Activated CD4-positive, alpha-beta T cell treated with anti-CD3 and anti-CD28 coated beads, Interleukin-2, amount 50 U/mL, for 1 hour (primary cell): Measurements from ENCODE around the gene DENND10.
"Not testable (repeated sequence)": the region's sequence is repeated elsewhere in the genome, so short reads cannot be mapped to it uniquely, and the experiment has no call there.

Source experiments
- DNase-seq: peaks from one replicate; pipeline ENCODE4 v3.0.0-alpha.2; 2020

Gene DENND10

GRCh38 chr10:119100434-119101238 lies 3.3 kb upstream of the DENND10 start:
- DNase-seq, result no peak

GRCh38 chr10:119101366-119102098 lies 2.4 kb upstream of the DENND10 start:
- no peak for DNase-seq

- no peak for DNase-seq
Measured at GRCh38 chr10:119103241-119103902, 541 bp upstream of the DENND10 start.

GRCh38 chr10:119104654-119105015 lies 722 bp downstream of the DENND10 start:
- no peak for DNase-seq

- DNase-seq, result no peak
Measured at GRCh38 chr10:119105155-119105554, 1.2 kb downstream of the DENND10 start.

DNA sequence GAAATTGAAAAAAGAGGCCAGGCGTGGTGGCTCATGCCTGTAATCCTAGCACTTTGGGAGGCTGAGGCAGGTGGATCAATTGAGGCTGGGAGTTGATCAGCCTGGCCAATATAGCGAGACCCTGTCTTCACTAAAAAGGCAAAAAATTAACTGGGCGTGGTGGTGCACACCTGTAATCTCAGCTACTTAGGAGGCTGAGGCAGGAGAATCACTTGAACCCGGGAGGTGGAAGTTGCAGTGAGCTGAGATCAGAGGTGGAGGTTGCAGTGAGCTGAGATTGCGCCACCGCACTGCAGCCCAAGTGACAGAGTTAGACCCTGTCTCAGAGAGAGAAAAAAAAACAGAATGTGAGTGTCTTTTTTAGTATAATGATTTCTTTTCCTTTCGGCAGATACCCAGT lies 2.0 kb downstream of the DENND10 start:
- DNase-seq, result not testable (repeated sequence)

DNA sequence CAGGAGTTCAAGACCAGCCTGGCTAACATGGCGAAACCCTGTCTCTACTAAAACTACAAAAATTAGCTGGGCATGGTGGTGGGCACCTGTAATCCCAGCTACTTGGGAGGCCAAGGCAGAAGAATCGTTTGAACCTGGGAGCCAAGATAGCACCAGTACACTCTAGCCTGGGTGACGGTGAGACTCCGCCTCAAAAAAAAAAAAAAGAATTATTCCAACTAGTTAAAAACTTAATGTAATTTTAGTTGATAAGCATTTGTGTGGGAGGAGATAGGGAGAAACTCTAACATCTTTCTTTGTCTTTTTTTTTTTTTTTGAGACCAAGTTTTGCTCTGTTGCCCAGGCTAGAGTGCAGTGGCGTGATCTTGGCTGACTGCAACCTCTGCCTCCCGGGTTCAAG lies 3.2 kb downstream of the DENND10 start:
- DNase-seq, result not testable (repeated sequence)

DNA sequence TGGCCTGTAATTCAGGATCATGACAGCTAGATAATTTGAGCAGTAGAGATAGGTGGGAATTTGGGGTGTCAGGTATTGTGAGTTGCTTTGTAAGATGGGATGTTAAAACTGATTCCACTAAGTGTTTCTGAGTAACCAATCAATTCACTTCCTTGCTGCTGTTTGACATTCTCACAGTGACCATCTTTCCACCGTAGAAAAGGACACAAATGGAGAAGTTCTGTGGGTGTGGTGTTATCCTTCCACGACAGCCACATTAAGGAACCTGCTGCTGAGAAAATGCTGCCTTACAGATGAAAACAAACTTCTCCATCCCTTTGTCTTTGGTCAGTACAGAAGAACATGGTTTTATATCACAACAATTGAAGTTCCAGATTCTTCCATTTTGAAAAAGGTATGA lies 3.9 kb downstream of the DENND10 start:
- DNase-seq, result not testable (repeated sequence)

GRCh38 chr10:119112056-119112455 lies 8.1 kb downstream of the DENND10 start:
- no peak for DNase-seq

DNA sequence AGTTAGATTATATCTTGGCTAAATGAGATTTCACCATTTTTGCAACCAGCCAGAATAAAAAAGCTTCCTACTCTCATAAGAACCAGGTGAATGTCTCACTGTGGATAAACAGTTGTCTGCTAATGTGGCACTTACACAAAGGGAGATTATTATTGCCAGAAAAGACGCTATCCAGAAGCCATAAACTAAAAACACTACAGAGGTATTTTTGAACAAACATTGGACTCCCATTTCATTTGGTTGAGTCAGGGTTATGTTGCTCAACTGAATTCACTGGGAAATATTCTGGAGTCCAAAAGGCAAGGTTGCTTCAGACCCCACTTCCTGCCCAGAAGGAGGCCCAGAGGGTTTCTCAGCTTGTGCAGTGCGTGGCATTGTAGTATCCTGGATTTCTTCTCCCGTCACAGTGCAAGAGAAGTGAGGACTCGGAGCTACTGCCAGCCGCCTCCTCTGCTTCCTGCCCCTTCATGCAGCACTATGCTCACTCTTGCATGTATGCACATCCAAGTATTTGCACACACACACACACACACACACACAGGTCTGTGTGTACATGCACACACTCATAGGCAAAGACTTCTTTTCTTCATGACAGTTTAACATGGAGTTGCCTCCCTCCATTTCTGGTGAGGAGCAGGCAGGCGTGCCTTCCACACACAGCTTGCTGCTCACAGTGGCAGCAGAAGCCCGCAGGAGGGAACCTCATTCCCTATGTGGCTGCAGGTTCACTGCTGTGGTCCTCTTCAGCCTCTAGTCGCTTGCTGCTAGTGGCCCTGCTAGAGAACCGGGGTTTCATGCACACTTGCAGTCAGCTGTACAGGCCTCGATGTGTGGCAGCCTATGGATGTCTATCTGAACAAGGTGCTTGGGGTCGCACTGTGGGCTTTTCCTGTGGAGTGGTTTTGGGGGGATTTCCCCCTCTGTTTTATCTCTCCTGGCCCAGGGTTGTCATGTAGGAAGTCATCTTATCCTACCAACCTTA lies 10.1 kb downstream of the DENND10 start:
- no peak for DNase-seq

DNA sequence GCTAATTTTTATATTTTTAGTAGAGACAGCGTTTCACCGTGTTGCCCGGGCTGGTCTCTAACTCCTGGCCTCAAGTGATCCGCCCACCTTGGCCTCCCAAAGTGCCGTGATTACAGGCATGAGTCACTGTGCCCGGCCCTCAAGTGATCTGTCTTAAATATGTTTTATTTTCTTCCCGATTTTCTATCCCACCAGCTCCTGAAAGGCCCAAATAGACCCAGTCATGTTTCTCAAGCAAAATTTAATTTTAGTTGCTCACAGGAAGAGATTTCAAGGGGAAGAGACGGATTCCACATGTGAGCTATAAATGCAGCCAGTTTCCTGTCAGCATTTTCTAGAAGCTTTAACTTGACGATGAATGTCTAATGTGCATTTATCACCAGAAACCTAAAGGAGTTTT lies 12.0 kb downstream of the DENND10 start:
- no peak for DNase-seq

GRCh38 chr10:119116326-119116951 lies 12.5 kb downstream of the DENND10 start:
- no peak for DNase-seq

DNA sequence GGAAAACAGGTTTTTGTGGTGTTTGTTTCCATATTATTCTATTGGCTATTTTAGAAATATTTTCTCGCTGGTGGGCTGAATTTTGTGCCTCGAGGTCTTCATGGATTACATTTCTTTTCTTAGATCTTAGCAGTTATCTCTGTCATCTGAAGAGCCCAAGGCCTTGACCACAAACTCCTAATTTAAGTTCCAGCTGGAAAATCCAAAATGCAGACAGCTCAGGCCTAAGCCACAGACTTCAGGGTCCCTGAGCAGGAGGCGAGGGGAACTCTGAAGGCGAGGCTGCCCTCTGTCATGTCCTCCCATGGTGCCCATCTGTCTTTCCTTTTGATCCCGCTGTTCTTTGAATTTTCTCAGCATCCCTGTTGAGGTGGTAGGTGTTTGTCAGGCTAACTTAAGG lies 14.3 kb downstream of the DENND10 start:
- DNase-seq, result no peak

DNA sequence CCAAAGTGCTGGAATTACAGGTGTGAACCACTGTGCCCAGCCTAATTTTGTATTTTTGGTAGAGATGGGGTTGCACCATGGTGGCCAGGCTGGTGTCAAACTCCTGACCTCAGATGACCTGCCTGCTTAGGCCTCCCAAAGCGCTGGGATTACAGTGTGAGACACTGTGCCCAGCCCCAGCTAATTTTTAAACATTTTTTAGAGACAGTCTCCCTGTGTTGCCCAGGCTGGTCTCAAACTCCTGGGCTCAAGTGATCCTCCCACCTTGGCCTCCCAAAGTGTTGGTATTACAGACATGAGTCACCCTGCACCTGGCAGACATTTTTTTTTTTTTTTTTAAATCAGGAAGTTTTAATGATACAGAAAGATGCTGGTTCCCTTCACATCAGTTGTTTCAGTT lies 15.5 kb downstream of the DENND10 start:
- no peak for DNase-seq

DNA sequence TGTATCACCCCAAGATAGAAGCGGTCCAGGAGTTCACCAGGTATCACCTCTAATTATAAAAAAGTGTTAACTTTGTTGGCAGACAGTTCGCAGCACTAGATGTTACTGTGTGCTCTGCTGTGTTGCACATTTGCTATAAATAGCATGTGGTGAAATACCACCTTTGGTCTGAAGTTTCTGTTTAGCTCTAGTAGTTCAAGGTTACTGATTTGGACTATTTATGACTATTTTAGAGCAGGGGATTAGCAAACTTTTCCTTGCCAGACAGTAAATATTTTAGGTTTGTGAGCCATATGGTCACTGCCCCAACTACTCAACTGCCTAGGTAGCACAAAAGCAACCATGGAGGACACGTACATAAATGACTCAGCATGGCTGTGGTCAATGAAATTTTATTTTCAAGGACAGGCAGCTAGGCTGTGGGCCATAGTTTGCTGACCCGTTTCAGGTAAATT lies 16.5 kb downstream of the DENND10 start:
- DNase-seq, result no peak

DNA sequence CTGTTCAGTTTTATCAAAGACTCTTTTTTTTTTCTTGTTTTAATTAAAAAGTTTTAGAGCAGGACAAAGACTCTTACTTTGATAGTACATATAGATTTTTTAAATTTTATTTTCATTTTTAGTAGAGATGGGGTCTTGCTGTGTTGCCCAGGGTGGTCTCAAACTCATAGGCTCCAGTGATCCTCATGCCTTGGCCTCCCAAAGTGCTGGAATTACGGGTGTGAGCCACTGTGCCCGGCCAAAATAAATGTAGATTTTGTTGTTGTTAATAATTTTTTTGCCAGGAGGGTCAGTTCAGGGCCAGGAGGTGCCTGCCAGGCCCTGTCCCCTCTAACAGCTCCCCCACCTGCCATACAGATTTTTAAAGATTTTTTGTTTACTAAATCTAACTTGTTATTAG lies 17.0 kb downstream of the DENND10 start:
- DNase-seq, result no peak

GRCh38 chr10:119125942-119126341 lies 22.0 kb downstream of the DENND10 start:
- no peak for DNase-seq

DNA sequence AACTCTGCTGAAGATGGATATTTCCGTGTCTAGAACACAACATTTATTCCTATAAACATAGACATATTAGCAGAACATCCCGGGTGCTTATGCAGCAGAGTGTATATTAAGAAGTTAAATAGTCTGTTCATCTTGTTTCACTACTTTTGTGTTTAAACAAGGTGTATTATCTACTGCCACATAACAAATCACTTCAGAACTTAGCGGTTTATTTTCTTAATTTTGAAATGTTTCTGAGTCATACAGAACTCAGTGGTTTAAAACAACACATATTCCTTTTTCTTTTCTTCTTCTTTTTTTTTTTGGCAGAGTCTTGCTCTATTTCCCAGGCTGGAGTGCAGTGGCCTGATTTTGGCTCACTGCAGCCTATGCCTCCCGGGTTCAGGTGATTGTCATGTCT lies 25.8 kb downstream of the DENND10 start:
- no peak for DNase-seq

GRCh38 chr10:119131512-119132240 lies 27.8 kb downstream of the DENND10 start:
- DNase-seq, result no peak

GRCh38 chr10:119132521-119133345 lies 28.8 kb downstream of the DENND10 start:
- DNase-seq, result no peak
